ENCODE measurements around the gene UGT1A1.

DNA sequence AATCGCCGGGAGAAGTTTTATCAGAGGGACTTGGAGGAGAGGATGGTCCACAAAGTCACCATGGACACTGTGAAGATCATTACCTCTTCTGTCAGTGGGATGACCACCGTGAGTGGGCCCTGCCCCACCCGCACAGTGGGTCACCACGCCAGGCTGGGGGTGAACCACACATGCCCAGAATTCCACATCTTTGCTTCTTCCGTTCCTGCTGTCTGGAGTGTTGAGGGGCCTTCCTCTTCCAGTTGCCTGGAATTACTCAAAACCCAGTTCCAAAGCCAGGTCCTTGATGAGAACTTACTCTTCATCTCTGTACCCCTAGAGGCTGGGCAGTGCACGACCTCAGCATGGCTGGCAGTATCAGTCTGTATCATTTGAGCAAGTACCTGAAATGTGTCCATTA is 40.1 kb downstream of the UGT1A1 start:
- TF ChIP-seq POLR2AphosphoS5 (IDR thresholded peaks at IDR 0.05) (no peak), EP300 (IDR thresholded peaks at IDR 0.05; ENCODE audit: low read depth) (no peak), POLR2A (IDR thresholded peaks at IDR 0.05) (no peak)
- TF ChIP-seq, protein P1, sequence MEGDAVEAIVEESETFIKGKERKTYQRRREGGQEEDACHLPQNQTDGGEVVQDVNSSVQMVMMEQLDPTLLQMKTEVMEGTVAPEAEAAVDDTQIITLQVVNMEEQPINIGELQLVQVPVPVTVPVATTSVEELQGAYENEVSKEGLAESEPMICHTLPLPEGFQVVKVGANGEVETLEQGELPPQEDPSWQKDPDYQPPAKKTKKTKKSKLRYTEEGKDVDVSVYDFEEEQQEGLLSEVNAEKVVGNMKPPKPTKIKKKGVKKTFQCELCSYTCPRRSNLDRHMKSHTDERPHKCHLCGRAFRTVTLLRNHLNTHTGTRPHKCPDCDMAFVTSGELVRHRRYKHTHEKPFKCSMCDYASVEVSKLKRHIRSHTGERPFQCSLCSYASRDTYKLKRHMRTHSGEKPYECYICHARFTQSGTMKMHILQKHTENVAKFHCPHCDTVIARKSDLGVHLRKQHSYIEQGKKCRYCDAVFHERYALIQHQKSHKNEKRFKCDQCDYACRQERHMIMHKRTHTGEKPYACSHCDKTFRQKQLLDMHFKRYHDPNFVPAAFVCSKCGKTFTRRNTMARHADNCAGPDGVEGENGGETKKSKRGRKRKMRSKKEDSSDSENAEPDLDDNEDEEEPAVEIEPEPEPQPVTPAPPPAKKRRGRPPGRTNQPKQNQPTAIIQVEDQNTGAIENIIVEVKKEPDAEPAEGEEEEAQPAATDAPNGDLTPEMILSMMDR (IDR thresholded peaks at IDR 0.05): no peak

Measured in transverse colon (tissue), 4 donors.